Eye (tissue), 1 donor: ENCODE measurements around the gene GTF2E1.
A peak's percentile ranks its signal among the peaks of the same experiment; 100 is the strongest.

Experiments
- DNase-seq: peaks from one replicate; pipeline ENCODE4 v3.0.0-alpha.2; 2015

The GTF2E1 gene

DNA sequence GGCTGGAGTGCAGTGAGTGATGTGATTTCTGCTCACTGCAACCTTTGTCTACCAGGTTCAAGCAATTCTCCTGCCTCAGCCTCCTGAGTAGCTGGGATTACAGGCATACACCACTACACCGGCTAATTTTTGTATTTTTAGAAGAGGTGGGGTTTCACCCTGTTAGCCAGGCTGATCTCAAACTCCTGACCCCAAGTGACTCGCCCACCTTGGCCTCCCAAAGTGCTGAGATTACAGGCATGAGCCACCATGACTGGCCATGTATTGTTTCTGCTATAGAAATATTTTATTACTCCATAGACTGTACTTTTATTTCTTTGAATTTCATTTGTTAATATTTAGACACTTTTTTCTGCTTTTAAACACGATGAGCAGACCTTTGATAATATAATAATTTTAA, 60.4 kb downstream of the GTF2E1 start:
- no peak for DNase-seq

DNA sequence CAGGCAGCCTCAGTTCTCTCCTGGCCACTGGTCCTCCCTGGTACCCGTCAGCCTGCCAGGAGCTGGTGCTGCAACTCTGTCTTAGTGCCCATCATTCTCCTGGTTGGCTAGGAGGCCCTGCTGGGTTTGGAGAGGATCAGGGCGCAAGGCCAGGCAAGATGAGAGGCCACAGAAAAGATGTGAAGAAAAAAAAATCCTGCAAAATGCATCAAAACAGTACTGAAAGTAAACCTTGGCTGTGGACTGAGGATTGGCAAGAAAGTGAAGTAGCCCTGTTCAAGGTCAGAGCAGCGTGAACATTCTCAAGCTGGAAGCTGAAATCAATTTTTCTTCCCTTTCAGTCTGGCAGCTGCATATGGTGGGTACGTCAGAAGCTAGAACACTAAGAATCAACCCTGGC, 74.2 kb downstream of the GTF2E1 start:
- DNase-seq: peak; percentile 8

DNA sequence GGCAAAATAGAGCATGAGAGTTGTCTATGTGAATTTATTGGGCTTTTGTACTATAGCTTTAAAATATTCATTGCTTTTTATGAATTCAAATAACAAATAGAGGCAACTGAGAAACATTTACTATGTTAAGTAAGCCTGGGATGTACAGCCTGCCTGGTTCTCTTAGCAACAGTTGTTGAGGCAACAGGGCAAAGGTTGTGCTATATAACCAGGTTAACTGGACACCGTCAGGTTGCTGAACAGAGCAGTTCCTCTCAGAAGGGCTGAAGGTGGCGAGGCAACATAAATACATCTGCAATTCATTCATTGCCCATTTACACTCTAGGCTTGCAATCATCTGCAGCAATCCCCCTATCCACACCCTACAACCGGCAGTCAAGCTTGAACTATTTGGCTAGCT, 78.2 kb downstream of the GTF2E1 start:
- DNase-seq: no peak

DNA sequence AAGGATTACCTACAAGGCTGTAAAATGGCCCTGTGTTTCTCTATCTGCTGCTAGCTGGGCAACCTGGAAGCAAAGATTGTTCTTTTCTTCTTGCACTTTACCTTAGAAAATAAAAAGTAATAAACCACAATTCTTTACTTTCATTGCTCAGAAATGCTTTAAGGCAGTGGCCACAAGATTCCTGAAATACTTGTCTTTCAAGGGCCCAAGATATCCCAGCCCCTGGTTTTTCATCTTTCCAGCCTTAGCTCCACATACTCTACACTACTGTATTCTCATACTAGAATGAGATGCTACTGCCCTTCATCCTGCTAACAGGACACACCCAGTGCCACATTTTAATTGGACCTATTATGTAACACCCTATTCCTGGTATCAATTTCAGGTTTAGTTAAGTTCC, 78.9 kb downstream of the GTF2E1 start:
- DNase-seq: no peak

DNA sequence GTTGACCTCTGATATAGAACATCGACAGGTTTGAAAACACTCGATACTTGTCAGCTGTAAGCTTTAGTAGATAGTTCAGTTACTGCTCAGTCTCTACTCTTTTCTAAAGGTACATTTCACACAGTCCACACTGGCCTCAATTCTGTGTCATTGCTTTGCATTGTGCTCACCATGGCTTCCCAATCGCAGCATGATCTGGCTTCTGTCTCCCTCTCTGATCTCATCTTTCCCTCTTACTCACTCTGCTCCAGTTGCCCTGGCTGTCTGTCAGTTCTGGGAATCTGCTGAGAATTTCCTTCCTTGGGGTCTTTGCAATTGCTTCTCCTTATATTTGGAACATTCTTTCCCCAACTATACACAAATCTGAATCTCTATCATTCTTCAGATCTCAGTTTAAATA, 80.6 kb downstream of the GTF2E1 start:
- no peak for DNase-seq

DNA sequence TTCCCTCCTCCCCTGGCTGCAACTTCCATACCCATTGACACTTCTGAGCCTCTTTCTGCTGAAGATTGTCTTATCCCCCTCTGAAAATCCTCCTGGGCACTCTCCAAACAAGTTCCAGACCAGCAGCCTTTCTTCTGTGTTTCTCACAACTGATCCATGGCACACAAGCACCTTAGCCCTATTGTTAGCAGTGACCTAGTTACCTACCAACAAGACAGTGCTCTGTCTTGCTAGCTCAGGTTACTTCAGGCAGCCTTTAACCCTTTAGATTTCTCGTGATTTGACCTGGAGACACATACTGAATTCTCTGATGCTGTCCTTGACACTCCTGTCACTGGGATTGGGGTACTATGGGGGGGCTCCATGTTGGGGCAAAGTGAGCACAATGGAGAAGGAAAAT, 82.1 kb downstream of the GTF2E1 start:
- DNase-seq: no peak

DNA sequence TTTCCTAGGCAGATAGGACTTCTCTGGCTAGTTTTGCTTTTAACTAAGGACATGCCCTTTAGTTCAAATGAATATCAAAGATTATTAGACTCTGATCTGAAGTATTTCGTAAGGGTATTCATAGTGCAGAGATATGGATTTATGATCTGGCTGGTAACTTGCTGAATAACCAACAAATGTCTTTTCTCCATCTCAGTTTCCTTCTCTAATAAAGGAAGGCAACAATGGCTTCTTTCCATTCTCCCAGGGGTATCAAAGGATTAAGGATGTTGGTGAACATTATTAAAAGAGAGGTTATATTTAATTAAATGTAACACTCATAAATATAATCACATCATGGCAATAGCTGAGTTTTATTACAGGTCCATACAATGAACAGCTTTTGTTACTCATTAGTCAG, 86.3 kb downstream of the GTF2E1 start:
- DNase-seq: no peak

DNA sequence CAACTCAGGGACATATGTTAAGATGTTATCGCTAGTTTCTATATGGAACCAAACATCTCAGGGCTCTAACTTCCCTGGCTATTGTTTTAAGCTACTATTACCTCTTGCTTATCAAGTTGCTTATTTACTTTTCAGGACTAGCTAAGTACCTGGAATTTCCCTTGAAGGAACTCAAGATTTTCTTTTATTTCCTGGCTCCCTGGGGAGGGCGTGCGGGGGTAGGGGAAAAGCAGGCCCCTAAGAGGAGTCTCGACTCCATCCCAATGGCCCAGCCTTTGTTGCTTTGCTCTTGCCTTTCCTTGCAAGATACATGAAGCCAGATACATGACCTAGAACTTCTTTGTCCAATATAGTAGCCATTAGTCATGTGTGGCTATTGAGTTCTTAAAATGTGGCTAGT, 88.5 kb downstream of the GTF2E1 start:
- no peak for DNase-seq
